ENCODE results near the gene ZNF611.
"Not testable (repeated sequence)": the region's sequence is repeated elsewhere in the genome, so short reads cannot be mapped to it uniquely, and the experiment has no call there.

ZNF611 gene

DNA sequence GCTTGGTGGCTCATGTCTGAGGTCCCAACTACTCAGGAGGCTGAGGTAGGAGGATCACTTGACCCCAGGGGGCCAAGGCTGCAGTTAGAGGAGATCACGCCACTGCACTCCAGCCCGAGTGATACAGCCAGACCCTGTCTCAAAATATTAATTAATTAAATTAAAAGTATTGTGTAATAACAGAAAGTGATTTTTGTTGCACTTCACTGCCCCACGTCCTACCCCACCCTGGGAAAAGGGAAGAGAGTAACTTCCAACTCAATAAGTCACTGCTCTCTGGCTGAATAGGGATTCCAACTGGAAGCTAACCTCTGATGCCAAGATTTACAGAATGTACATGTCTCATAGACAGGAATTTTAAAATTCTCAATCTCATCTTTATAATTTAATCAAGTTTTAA is 47.2 kb downstream of the ZNF611 start:
- no peaks in the 10 kb centered on the region for H3K4me1 ChIP-seq (ENCODE audit: insufficient read depth, poor library complexity, severe bottlenecking)
- H3K36me3 ChIP-seq (ENCODE audit: low read depth) = peaks cover 3% of the 10 kb centered on the region; the same call in 1 of the 2 replicates
- DNase-seq (ENCODE audit: low spot score) = no peak
- H3K27ac ChIP-seq (ENCODE audit: poor library complexity, severe bottlenecking) = no peak overlapping the region
- no peak overlapping the region for H3K4me3 ChIP-seq (ENCODE audit: severe bottlenecking)
- TF ChIP-seq, protein P1, sequence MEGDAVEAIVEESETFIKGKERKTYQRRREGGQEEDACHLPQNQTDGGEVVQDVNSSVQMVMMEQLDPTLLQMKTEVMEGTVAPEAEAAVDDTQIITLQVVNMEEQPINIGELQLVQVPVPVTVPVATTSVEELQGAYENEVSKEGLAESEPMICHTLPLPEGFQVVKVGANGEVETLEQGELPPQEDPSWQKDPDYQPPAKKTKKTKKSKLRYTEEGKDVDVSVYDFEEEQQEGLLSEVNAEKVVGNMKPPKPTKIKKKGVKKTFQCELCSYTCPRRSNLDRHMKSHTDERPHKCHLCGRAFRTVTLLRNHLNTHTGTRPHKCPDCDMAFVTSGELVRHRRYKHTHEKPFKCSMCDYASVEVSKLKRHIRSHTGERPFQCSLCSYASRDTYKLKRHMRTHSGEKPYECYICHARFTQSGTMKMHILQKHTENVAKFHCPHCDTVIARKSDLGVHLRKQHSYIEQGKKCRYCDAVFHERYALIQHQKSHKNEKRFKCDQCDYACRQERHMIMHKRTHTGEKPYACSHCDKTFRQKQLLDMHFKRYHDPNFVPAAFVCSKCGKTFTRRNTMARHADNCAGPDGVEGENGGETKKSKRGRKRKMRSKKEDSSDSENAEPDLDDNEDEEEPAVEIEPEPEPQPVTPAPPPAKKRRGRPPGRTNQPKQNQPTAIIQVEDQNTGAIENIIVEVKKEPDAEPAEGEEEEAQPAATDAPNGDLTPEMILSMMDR (IDR thresholded peaks at IDR 0.05; ENCODE audit: poor library complexity, severe bottlenecking) = no peak
- H3K27me3 ChIP-seq (ENCODE audit: insufficient read depth, poor library complexity, severe bottlenecking) = no peaks in the 10 kb centered on the region
- ATAC-seq (ENCODE audit: low read depth) = no peak
- peaks cover 2% of the 10 kb centered on the region for H3K9me3 ChIP-seq (ENCODE audit: severe bottlenecking)

DNA sequence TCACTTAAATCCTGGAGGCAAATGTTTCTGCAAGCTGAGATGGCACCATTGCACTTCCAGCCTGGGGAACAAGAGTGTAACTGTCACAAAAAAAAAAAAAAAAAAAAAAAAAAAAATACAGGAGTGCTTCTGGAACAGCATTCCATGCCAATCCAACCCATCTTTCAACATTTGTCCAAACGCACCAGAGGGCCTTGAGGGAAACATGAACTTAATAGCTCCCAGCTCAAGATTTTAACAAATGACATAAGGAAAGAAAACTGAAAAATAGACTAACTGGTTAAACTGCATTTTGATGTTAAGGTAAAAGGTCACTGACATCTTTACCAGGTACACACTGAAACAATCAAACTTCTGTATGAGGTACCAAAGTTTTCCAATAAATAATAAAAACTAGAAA is 49.0 kb downstream of the ZNF611 start:
- H3K36me3 ChIP-seq (ENCODE audit: low read depth) = peaks cover 3% of the 10 kb centered on the region; the same call in 1 of the 2 replicates
- no peak for DNase-seq (ENCODE audit: low spot score)
- no peaks in the 10 kb centered on the region for H3K27me3 ChIP-seq (ENCODE audit: insufficient read depth, poor library complexity, severe bottlenecking)
- H3K4me1 ChIP-seq (ENCODE audit: insufficient read depth, poor library complexity, severe bottlenecking) = no peaks in the 10 kb centered on the region
- no peak overlapping the region for H3K27ac ChIP-seq (ENCODE audit: poor library complexity, severe bottlenecking)
- ATAC-seq (ENCODE audit: low read depth) = no peak
- TF ChIP-seq, protein P1 (IDR thresholded peaks at IDR 0.05; ENCODE audit: poor library complexity, severe bottlenecking) = no peak
- H3K9me3 ChIP-seq (ENCODE audit: severe bottlenecking) = no peaks in the 10 kb centered on the region
- no peak overlapping the region for H3K4me3 ChIP-seq (ENCODE audit: severe bottlenecking)

- ATAC-seq (ENCODE audit: low read depth); H3K9me3 ChIP-seq (ENCODE audit: severe bottlenecking); H3K4me3 ChIP-seq (ENCODE audit: severe bottlenecking); H3K4me1 ChIP-seq (ENCODE audit: insufficient read depth, poor library complexity, severe bottlenecking); H3K27me3 ChIP-seq (ENCODE audit: insufficient read depth, poor library complexity, severe bottlenecking); H3K27ac ChIP-seq (ENCODE audit: poor library complexity, severe bottlenecking); H3K36me3 ChIP-seq (ENCODE audit: low read depth); DNase-seq (ENCODE audit: low spot score): not testable (repeated sequence)
These were observed 53.6 kb downstream of the ZNF611 start for GRCh38 chr19:52681216-52681615.

DNA sequence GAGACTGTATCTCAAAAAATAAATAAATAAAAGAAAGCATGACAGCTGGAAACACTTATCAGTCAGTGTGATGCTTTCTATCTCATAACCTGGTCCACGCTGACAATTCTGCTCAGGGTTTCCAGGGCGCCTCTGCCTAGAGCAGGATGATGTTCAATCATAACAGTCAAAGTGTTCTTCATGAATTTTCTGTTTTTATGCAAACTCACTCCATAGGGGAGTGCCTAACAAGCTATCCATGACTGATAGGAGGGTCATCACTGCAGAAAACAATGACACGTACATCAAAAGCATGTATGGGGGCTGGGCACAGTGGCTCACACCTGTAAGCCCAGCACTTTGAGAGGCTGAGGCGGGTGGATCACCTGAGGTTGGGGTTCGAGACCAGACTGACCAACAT is 55.2 kb downstream of the ZNF611 start:
- H3K9me3 ChIP-seq (ENCODE audit: severe bottlenecking) = no peaks in the 10 kb centered on the region
- TF ChIP-seq, protein P1 (IDR thresholded peaks at IDR 0.05; ENCODE audit: poor library complexity, severe bottlenecking) = no peak
- DNase-seq (ENCODE audit: low spot score) (no peak), ATAC-seq (ENCODE audit: low read depth) (no peak)
- no peaks in the 10 kb centered on the region for H3K27me3 ChIP-seq (ENCODE audit: insufficient read depth, poor library complexity, severe bottlenecking)
- no peaks in the 10 kb centered on the region for H3K4me1 ChIP-seq (ENCODE audit: insufficient read depth, poor library complexity, severe bottlenecking)
- no peak overlapping the region for H3K27ac ChIP-seq (ENCODE audit: poor library complexity, severe bottlenecking)
- H3K36me3 ChIP-seq (ENCODE audit: low read depth) = peaks cover 3% of the 10 kb centered on the region; the same call in 1 of the 2 replicates
- no peak overlapping the region for H3K4me3 ChIP-seq (ENCODE audit: severe bottlenecking)

GRCh38 chr19:52675239-52675638 is 59.6 kb downstream of the ZNF611 start:
- not testable (repeated sequence) for H3K27ac ChIP-seq (ENCODE audit: poor library complexity, severe bottlenecking); H3K27me3 ChIP-seq (ENCODE audit: insufficient read depth, poor library complexity, severe bottlenecking); H3K4me1 ChIP-seq (ENCODE audit: insufficient read depth, poor library complexity, severe bottlenecking); ATAC-seq (ENCODE audit: low read depth); H3K9me3 ChIP-seq (ENCODE audit: severe bottlenecking); H3K4me3 ChIP-seq (ENCODE audit: severe bottlenecking); DNase-seq (ENCODE audit: low spot score)
- peaks cover 21% of the 10 kb centered on the region for H3K36me3 ChIP-seq (ENCODE audit: low read depth)

DNA sequence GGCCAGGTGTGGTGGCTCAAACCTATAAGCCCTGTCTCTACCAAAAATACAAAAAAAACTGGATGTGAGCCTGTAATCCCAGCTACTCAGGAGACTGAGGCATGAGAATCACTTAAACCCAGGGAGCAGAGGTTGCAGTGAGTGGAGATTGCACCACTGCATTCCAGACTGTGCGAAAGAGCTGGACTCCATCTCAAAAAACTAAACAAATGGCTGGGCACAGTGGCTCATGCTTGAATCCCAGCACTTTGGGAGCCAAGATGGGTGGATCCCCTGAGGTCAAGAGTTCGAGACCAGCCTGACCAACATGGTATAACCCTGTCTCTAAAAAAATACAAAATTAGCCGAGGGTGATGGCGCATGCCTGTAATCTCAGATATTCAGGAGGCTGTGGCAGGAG is 61.8 kb downstream of the ZNF611 start:
- H3K27ac ChIP-seq (ENCODE audit: poor library complexity, severe bottlenecking) = no peak overlapping the region
- no peak overlapping the region for H3K4me3 ChIP-seq (ENCODE audit: severe bottlenecking)
- peaks cover 4% of the 10 kb centered on the region for H3K9me3 ChIP-seq (ENCODE audit: severe bottlenecking)
- H3K4me1 ChIP-seq (ENCODE audit: insufficient read depth, poor library complexity, severe bottlenecking) = peaks cover 7% of the 10 kb centered on the region
- TF ChIP-seq, protein P1 (IDR thresholded peaks at IDR 0.05; ENCODE audit: poor library complexity, severe bottlenecking) = no peak
- ATAC-seq (ENCODE audit: low read depth) (no peak), DNase-seq (ENCODE audit: low spot score) (no peak)
- H3K27me3 ChIP-seq (ENCODE audit: insufficient read depth, poor library complexity, severe bottlenecking) = no peaks in the 10 kb centered on the region
- H3K36me3 ChIP-seq (ENCODE audit: low read depth) = peaks cover 18% of the 10 kb centered on the region
